ENCODE measurements around the gene RCBTB1. TPM values are rescaled to one million over a fixed set of nuclear protein-coding genes. Genes with fewer than 3 reads are reported as not detected.

Gene RCBTB1
- total and polyA plus RNA-seq, 9 donors, result 5.5 to 28.0 (median 12.9) TPM

GRCh38 chr13:49524740-49525501, 60.4 kb downstream of the RCBTB1 start:
- no peak for TF ChIP-seq EP300 (IDR thresholded peaks at IDR 0.05)
- no peak for TF ChIP-seq POLR2A (IDR thresholded peaks at IDR 0.05)
- TF ChIP-seq CTCF (IDR thresholded peaks at IDR 0.05), result no peak
- Histone ChIP-seq H3K4me1 (ENCODE audit: insufficient read depth) (no peaks in the 10 kb centered on the region), H3K27ac (no peak overlapping the region), H3K36me3 (no peaks in the 10 kb centered on the region), H3K9me3 (no peaks in the 10 kb centered on the region), H3K4me3 (no peak overlapping the region), H3K27me3 (no peaks in the 10 kb centered on the region)
- DNase-seq, result no peak
- intact Hi-C loops (cut with DNase I), result no loop called here
- WGBS, 3 donors, result 96 to 98% (median 97%) methylated on average over 5 of the region's 5 CpGs

- intact Hi-C loops (cut with DNase I), result no loop called here
- no peaks in the 10 kb centered on the region for H3K9me3 ChIP-seq
- H3K36me3 ChIP-seq, result no peaks in the 10 kb centered on the region
- H3K27ac ChIP-seq, result no peak overlapping the region
- no peaks in the 10 kb centered on the region for H3K27me3 ChIP-seq
- no peak overlapping the region for H3K4me3 ChIP-seq
- TF ChIP-seq POLR2A (IDR thresholded peaks at IDR 0.05), result no peak
- TF ChIP-seq CTCF (IDR thresholded peaks at IDR 0.05), result no peak
- TF ChIP-seq EP300 (IDR thresholded peaks at IDR 0.05), result no peak
- no peak for DNase-seq
- 61 to 70% (median 69%) methylated on average over 4 of the region's 4 CpGs for WGBS, 3 donors
- no peaks in the 10 kb centered on the region for H3K4me1 ChIP-seq (ENCODE audit: insufficient read depth)
Observed at GRCh38 chr13:49521224-49521623, 64.1 kb downstream of the RCBTB1 start.

GRCh38 chr13:49517461-49517860, 67.9 kb downstream of the RCBTB1 start:
- no peak for DNase-seq
- Histone ChIP-seq H3K27me3 (no peaks in the 10 kb centered on the region), H3K4me1 (ENCODE audit: insufficient read depth) (no peaks in the 10 kb centered on the region), H3K9me3 (no peaks in the 10 kb centered on the region), H3K27ac (no peak overlapping the region), H3K36me3 (no peaks in the 10 kb centered on the region), H3K4me3 (no peak overlapping the region)
- WGBS, 3 donors, result 76 to 83% (median 82%) methylated on average over 6 of the region's 6 CpGs
- intact Hi-C loops (cut with DNase I), result no loop called here
- TF ChIP-seq POLR2A (IDR thresholded peaks at IDR 0.05) (no peak), EP300 (IDR thresholded peaks at IDR 0.05) (no peak), CTCF (IDR thresholded peaks at IDR 0.05) (no peak)

GRCh38 chr13:49516467-49516866, 68.9 kb downstream of the RCBTB1 start:
- Histone ChIP-seq H3K4me1 (ENCODE audit: insufficient read depth) (no peaks in the 10 kb centered on the region), H3K4me3 (no peak overlapping the region), H3K27ac (no peak overlapping the region), H3K27me3 (no peaks in the 10 kb centered on the region), H3K36me3 (no peaks in the 10 kb centered on the region), H3K9me3 (no peaks in the 10 kb centered on the region)
- 40 to 76% (median 45%) methylated on average over 5 of the region's 5 CpGs for WGBS, 3 donors
- TF ChIP-seq POLR2A (IDR thresholded peaks at IDR 0.05) (no peak), EP300 (IDR thresholded peaks at IDR 0.05) (no peak), CTCF (IDR thresholded peaks at IDR 0.05) (no peak)
- peak in 3 of 5 donors; percentile 24 to 54 (median 45) for DNase-seq
- intact Hi-C loops (cut with DNase I), result no loop called here
